NCI-H2107 (cell line): ENCODE results near the gene SH3BGRL.
"Not testable (repeated sequence)": the region's sequence is repeated elsewhere in the genome, so short reads cannot be mapped to it uniquely, and the experiment has no call there.

ENCODE experiments used
- DNase-seq: peaks from one replicate; lab custom pipeline; 2025; lab: John Stamatoyannopoulos, UW

The SH3BGRL gene

DNA sequence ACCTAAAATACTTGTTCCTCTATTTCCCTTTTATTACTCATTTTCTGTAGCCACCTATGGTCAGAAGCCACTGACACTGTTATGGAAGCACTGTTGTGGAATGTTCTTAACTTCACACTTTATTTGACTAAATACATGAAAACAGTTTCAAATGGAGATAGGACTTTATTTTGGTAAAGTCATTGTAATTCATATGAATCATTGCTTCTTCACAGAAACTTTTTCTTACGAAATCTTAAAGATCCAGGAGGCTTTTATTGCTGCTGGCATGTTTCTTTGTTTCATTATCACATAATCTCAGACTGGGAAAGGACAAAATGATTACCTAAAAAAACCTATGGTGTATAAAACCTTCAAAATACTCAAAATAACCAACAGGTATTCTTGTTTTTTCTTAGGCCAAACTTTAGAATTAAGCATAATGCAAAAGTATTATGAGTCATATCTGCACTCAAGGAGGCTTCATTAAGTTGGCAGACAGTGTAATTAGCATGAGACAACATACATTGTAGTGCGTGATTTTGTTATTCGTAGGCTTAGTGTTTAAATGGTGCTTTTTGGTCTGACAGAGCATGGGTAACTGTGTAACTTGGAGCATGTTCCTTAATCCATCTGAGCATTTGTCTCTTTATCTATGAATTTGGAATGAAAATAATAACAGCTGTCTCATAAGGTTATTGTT, 58.0 kb downstream of the SH3BGRL start:
- DNase-seq: no peak

DNA sequence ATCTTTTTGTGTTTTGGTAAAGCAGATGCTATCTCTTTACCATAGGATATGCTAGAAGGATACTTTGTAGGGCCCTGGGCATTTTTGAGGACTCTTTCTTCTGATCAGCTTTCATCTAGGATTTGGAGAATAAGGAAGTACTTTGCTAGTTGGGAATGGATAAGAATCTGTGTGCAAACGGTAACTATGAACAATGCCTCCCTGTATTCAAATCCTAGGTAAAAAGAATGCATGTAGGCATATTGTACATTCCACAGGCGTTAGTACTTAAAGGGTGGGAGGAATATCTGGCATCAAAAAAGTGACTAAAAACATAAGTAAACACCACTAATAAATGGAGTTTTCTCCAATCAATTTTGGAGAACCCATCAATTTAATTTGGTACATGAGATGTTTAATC, 59.7 kb downstream of the SH3BGRL start:
- DNase-seq: no peak

DNA sequence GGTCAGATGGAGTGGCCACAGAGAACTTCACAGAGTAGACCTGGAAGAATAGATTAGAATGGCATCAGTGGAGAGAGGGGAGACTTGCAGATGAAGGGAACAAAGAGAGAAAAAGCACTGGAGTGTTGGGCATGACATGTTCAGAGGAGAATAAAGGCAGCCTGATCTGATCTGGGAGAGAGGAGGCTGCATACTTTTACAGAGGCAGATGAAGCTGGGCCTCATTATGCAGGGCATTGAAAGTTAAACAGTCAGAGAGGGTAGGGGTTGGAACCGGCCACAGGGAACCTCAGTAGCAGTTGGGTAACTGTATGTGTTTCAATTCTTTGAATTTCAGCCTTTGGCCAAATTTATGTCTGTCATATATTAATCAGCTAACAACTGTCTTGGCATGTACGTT, 61.2 kb downstream of the SH3BGRL start:
- no peak for DNase-seq

DNA sequence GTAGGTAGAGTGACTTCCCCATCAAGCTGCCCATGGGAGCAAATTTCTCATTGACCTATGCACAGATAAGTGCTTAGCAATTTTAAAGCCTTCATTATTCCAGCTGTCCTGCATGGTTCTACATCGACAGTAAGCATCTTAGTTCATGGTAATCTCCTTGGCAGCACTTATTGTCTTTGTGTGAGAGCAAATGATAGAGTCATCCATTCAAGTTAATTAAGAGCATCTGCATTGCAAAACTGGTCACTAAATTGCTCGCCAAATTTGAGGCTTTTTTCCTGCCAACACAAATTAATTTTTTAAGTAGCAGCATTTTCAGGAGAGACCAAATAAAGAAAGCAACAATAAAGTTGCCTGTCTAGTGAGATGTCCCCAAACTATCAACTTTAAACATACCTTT, 76.7 kb downstream of the SH3BGRL start:
- no peak for DNase-seq

DNA sequence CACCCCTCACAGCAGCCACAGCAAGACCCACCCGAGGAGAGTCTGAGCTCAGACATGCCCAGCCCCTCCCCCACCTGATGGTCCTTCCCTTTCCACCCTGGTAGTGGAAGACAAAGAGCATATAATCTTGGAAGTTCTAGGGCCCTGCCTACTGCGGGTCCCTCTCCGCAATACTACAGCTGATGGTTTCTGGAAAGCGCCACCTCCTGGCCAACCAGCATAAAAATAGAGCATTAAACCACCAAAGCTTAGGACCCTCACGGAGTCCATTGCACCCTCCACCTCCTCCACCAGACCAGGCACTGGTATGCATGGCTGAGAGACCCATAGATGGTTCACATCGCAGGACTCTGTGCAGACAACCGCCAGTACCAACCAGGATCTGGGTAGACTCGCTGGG, 78.2 kb downstream of the SH3BGRL start:
- DNase-seq: no peak

DNA sequence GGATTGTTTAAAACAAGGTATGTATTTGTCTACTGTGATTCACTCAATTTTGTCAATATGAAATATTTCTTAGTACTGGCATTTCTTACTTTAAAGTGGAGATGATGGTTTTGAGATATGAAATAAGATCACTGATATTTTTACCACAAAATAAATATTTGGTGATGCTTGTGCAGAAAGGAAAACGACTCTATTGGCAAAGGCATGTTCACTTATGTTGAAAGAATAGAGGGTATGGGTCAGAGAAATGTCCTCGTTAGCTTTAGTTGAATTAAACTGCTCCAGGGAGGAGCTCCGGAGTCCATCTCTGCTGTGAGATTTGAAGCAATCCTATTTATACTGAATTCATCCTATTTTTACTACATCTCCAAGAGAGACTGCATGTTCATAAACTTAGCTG, 84.2 kb downstream of the SH3BGRL start:
- no peak for DNase-seq

DNA sequence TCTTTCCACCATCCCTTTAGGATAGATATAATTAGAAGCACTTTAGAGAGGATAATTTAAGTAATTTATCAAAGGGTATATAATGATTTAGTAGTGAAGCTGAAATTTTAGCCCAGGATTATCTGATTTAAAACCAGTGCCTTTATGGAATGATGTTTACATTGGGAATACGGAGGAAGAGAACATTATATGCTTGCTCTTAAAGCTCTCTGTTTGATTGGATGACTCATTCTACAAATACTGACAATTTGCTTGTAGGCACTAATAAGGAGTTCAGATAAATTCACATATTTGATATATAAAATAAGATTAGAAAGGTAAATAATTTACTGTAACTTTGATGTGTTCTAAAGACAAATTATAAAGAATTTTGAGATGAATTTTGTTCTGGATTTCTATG, 84.7 kb downstream of the SH3BGRL start:
- no peak for DNase-seq

DNA sequence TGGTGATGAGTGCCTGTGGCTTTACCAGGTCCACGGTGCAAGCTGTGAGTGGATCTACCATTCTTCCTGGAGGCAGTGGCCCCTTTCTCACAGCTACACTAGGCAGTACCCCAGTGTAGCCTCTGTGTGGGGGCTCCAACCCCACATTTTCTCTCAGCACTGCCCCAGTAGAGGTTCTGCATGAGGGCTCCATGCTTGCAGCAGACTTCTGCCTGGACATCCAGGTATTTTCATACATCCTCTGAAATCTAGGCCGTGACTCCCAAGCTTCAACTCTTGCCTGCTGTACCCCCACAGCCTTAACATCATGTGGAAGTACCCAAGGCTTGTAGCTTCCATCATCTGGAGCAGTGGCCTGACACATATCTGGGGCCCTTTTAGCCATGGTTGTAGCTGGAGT, 90.1 kb downstream of the SH3BGRL start:
- no peak for DNase-seq

DNA sequence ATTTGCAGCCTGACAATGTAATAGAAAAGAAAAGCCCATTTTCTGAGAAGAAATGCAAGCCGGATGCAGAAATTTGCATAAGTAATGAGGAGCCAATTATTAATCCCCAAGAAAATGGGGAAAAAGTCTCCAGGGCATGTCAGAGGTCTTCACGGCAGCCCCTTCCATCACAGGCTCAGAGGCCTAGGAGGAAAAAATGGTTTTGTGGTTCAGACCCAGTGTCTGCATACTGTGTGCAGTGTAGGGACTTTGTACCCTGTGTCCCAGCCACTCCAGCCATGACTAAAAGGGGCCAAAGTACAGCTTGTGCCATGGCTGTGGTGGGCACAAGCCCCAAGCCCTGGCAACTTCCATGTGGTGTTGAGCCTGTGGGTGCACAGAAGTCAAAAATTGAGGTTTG, 92.2 kb downstream of the SH3BGRL start:
- DNase-seq: no peak

DNA sequence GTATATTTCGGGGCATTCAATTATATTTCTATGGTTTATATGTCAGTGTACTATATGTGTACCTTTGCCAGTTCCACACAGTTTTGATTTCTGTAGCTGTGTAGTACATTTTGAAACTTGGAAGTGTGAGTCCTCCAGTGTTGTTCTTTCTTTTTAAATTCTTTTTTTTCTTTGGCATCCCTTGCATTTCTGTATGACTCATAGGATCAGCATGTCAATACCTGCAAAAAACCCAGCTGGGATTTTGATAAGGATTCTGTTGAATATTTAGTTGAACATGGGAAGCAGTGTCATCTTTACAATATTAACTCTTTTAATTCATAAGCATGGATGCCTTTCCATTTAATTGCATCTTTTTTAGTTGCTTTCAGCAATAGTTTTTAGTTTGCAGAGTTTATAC, 100.0 kb downstream of the SH3BGRL start:
- no peak for DNase-seq

DNA sequence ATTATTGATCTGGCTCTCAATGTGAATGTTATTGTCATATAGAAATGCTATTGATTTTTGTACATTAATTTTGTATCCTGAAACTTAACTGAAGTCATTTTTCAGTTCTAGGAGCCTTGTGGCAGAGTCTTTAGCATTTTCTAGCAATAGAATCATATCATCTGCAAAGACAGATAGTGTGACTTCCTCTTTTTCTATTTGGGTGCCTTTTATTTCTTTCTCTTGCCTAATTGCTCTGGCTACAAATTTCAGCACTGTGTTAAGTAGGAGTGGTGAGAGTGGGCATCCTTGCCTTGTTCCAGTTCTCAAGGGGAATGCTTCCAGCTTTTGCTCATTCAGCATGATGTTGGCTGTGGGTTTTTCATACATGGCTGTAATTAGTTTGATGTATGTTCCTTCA, 102.7 kb downstream of the SH3BGRL start:
- DNase-seq: no peak

DNA sequence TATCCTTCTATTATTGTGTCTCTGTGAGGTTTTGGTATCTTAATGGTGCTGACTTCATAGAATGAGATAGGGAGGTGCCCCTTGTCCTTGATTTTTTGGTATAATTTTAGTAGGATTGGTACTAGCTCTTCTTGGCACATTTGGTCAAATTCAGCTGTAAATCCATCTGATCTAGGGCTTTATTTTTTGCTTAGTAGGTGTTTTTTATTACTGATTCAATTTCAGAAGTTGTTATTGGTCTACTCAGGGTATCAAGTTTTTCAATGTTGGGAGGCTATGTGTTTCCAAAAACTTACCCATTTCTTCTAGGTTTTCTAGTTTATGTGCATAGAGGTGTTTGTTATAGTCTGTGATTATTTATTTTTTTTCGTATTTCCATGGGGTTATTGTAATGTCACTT, 103.3 kb downstream of the SH3BGRL start:
- no peak for DNase-seq

DNA sequence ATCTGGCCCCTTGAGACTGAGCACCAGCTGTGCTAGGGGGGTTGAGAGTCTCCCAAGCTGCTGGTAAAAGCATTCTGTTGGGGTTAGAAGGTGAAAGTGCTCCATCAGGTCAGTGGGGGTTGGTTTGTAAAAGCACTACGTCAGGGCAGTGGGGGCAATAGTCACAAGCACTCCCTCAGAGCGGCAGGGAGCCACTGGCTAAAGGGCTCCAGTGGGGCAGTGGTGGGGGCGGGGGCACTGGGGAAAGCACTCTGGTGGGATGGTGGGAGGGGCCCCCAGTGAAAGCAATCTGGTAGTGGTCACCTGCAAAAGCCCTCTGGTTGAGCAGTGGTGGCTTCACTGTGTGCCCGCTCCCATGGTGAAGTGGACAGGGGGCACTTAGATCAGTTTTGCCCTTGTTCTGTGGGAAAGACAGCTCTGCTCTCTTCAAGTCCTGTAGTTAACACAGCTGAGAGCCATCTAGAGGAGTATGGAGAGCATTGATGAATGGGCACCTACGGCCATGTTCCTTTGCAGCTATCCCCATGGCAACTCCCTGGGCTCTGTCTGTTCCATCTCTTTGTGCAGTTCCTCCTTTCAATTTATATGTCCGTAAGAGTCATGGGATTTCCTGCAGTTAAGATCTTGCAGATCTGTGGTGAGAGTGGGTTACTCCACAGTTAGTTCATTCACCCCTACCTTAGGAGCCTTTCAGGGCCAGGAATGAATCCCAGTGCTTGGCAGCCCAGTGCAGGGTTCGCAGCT, 106.4 kb downstream of the SH3BGRL start:
- no peak for DNase-seq

DNA sequence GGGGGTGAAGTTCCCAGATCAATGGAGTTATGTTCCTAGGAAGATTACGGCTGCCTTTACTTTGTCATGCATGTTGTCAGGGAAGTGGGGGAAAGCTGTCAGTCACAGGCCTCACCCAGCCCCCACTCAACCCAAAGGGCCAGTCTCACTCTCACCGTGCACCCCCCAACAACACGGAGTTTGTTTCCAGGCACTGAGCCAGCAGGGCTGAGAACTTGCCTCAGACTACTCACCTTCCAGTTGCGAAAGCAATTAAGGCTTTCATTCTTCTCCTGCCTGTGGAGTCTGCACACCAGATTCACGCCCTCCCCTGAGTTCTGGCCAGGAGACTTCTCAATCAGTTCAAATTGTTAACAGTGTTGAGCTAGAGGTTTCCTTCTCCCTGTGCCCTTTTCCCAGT, 114.3 kb downstream of the SH3BGRL start:
- no peak for DNase-seq

DNA sequence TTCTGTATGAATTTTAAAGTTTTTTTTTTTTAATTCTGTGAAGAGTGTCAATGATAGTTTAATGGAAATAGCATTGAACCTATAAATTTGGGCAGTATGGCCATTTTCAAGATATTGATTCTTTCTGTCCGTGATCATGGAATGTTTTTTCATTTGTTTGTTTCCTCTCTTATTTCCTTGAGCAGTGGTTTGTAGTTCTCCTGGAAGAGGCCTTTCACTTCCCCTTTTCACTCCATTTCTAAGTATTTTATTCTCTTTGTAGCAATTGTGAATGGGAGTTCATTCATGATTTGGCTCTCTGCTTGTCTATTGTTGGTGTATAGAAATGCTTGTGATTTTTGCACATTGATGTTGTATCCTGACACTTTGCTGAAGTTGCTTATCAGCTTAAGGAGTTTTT, 129.8 kb downstream of the SH3BGRL start:
- DNase-seq: not testable (repeated sequence)

DNA sequence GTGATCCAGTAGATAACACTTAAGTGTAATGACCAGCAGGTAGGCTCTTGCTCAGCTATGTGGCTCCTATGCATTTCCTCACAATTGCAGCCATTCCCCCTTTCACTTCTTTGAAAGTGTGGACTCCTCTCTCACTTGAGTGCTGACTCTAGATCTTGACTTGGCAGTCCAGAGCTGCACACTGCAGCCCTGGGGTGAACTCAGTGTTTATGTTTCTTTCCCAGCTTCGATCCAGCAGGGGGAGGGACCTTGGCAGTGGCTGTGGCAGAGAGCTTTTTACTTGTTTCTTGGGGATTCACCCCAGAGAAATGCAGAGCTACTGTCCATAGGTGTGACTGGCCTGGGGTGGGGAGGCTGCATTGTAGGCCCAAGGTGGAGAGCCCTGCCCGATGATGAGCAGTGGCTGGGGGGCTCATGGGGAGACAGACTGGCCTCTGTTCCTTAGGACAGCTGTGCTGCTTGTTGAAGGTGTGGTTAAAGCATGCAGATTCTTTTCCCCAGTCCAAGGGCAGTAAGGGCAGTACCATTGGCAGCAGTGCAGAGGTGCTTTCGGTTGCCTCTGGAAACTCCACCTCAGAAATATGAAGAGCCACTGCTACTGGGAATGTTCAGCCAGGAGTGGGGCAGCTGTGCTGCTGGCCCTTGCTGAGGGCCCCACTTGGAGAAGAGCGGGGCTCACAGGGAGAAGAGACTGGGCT, 134.7 kb downstream of the SH3BGRL start:
- DNase-seq: no peak

DNA sequence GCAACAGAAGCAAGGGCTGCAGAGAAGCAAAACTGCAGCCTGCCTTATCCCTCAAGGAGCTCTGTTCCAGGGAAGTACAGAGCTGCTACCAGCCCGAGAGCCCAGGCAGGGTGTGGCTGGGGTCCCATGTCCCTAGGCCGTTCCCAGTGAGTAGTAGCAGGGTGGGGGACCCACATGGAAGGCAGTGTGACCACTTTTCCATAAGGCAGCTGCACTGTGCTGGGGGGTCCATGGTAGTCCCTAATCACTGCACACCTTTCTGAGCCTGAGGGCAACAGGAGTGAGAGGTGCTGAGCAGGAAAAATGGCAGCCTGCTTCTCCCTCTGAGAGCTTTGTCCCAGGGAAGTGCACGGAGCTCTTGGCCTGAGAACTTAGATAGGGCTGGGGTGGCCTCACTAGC, 135.9 kb downstream of the SH3BGRL start:
- DNase-seq: no peak

DNA sequence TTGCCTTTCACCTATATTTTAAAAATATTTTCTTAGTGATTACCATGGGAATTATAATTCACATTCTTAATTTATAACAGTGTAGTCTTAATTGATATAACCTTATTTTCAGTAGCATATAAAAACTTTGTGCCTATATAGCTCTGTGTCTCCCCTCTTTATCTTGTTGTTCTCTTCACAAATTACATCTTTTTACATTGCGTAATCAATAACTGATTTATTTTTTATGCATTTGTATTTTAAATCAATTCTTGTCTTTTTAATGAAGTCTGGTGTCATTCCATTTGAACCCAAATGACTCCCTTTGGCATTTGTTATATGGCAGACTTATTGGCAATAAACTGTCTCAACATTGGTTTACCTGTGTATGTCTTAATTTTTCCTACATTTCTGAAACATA, 137.0 kb downstream of the SH3BGRL start:
- DNase-seq: no peak

DNA sequence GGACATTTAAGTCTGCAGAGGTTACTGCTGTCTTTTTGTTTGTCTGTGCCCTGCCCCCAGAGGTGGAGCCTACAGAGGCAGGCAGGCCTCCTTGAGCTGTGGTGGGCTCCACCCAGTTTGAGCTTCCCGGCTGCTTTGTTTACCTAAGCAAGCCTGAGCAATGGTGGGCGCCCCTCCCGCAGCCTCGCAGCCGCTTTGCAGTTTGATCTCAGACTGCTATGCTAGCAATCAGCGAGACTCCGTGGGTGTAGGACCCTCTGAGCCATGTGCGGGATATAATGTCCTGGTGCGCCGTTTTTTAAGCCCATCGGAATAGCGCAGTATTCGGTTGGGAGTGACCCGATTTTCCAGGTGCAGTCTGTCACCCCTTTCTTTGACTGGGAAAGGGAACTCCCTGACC, 143.4 kb downstream of the SH3BGRL start:
- DNase-seq: not testable (repeated sequence)
